SK-N-SH treated with all-trans-retinoic acid at 6 μM for 48 hours (cell line): Measurements from ENCODE around the gene SLC6A6.

Source experiments
- ATAC-seq: fragments of 200-7000 bp; cut with Tn5 transposase; 3 replicates; pipeline ENCODE4 v1.9.1; 2020; ENCODE audit warnings: mild to moderate bottlenecking, moderate library complexity
- BACH2 ChIP-seq: fragments of 250-450 bp; sonication (Bioruptor Pico); IDR thresholded peaks from 2 replicates; pipeline ENCODE4 v1.9.0; 2021; ENCODE audit warnings: mild to moderate bottlenecking, borderline replicate concordance
- CSDC2 ChIP-seq: fragments of 250-450 bp; sonication (Bioruptor Pico); IDR thresholded peaks from 2 replicates; pipeline ENCODE4 v1.5.0; 2020; ENCODE audit warnings: mild to moderate bottlenecking, moderate library complexity
- ESRRG ChIP-seq: fragments of 250-450 bp; sonication (Bioruptor Pico); IDR thresholded peaks from 2 replicates; pipeline ENCODE4 v1.6.1; 2021; ENCODE audit warnings: mild to moderate bottlenecking
- ISL1 ChIP-seq: fragments of 250-450 bp; sonication (Bioruptor Pico); IDR thresholded peaks from 2 replicates; pipeline ENCODE4 v2.1.2; 2022; ENCODE audit warnings: mild to moderate bottlenecking, moderate library complexity
- OSR1 ChIP-seq: fragments of 250-450 bp; sonication (Bioruptor Pico); IDR thresholded peaks from 2 replicates; pipeline ENCODE4 v1.8.0; 2022; ENCODE audit warnings: moderate library complexity, mild to moderate bottlenecking, inconsistent platforms
- PATZ1 ChIP-seq: fragments of 250-450 bp; sonication (Bioruptor Pico); IDR thresholded peaks from 2 replicates; pipeline ENCODE4 v1.8.0; 2020; ENCODE audit warnings: mild to moderate bottlenecking, moderate library complexity, borderline replicate concordance
- PPARA ChIP-seq: fragments of 250-450 bp; sonication (Bioruptor Pico); IDR thresholded peaks from 2 replicates; pipeline ENCODE4 v1.5.0; 2020; ENCODE audit warnings: mild to moderate bottlenecking, borderline replicate concordance
- RARB ChIP-seq: fragments of 250-450 bp; sonication (Bioruptor Pico); IDR thresholded peaks from 2 replicates; pipeline ENCODE4 v1.8.0; 2021; ENCODE audit warnings: mild to moderate bottlenecking, moderate library complexity
- SNAI2 ChIP-seq: fragments of 250-450 bp; sonication (Bioruptor Pico); IDR thresholded peaks from 2 replicates; pipeline ENCODE4 v1.5.0; 2020; ENCODE audit warnings: mild to moderate bottlenecking, moderate library complexity
- TCF4 ChIP-seq: fragments of 250-450 bp; sonication (Bioruptor Pico); IDR thresholded peaks from 2 replicates; pipeline ENCODE4 v1.8.0; 2021; ENCODE audit warnings: mild to moderate bottlenecking, moderate library complexity, borderline replicate concordance
- TOX ChIP-seq: fragments of 250-450 bp; sonication (Bioruptor Pico); IDR thresholded peaks from 2 replicates; pipeline ENCODE4 v1.8.0; 2021; ENCODE audit warnings: mild to moderate bottlenecking, moderate library complexity, borderline replicate concordance
- ZC3H10 ChIP-seq: fragments of 250-450 bp; sonication (Bioruptor Pico); IDR thresholded peaks from 2 replicates; pipeline ENCODE4 v1.5.1; 2021; ENCODE audit warnings: mild to moderate bottlenecking, moderate library complexity
- ZFP30 ChIP-seq: fragments of 450-650 bp; formaldehyde crosslinking; IDR thresholded peaks from 2 replicates; pipeline ENCODE4 v1.5.0; 2022; ENCODE audit warnings: mild to moderate bottlenecking, moderate library complexity
- ZNF565 ChIP-seq: fragments of 450-650 bp; formaldehyde crosslinking; conservative IDR thresholded peaks from 2 replicates; pipeline ENCODE4 v1.5.0; 2020; ENCODE audit warnings: low read depth, mild to moderate bottlenecking, moderate library complexity
- ZNF70 ChIP-seq: fragments of 450-650 bp; formaldehyde crosslinking; IDR thresholded peaks from 2 replicates; pipeline ENCODE4 v1.5.0; 2020; ENCODE audit warnings: mild to moderate bottlenecking, moderate library complexity
- ZNF8 ChIP-seq: fragments of 450-650 bp; formaldehyde crosslinking; IDR thresholded peaks from 2 replicates; pipeline ENCODE4 v1.5.0; 2020; ENCODE audit warnings: mild to moderate bottlenecking, moderate library complexity
- TF ChIP-seq, protein P1 (sequence below): fragments of 250-450 bp; sonication (Bioruptor Pico); IDR thresholded peaks from 2 replicates; pipeline ENCODE4 v1.5.0; 2020; ENCODE audit warnings: mild to moderate bottlenecking, moderate library complexity
- TF ChIP-seq, protein P2 (sequence below): fragments of 250-450 bp; sonication (Bioruptor Pico); IDR thresholded peaks from 2 replicates; pipeline ENCODE4 v1.8.0; 2021; ENCODE audit warnings: low read depth, mild to moderate bottlenecking, moderate library complexity, borderline replicate concordance
- TF ChIP-seq, protein P3 (sequence below): fragments of 250-450 bp; sonication (Bioruptor Pico); IDR thresholded peaks from 2 replicates; pipeline ENCODE4 v1.5.1; 2020; ENCODE audit warnings: low read depth, mild to moderate bottlenecking, moderate library complexity

SLC6A6 gene

DNA sequence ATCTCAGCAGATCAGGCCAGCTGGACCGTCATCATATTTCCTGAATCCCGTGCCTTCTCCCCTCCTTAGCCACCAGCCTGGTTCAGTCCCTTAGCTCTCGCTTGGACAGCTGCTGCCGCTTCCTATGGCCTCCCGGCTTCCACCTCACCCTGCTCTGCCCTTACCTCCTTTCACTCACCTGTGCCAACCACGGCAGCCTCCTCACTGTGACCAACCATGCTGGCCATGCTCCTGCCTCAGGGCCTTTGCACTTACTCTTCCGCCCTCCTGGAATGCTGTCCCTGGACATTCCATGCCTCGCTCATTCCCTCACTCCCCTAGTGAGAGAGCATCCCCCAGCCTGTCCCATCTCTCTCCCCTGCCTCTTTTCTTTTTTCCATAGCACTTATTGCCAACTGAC is 118.6 kb downstream of the SLC6A6 start:
- no peak for ATAC-seq
- TF ChIP-seq TOX (CRISPR knock-in tag) (no peak), ISL1 (CRISPR knock-in tag) (no peak), OSR1 (CRISPR knock-in tag) (no peak), TCF4 (no peak), ESRRG (no peak), BACH2 (CRISPR knock-in tag) (no peak), CSDC2 (no peak), ZNF565 (no peak)
- TF ChIP-seq, protein P1, sequence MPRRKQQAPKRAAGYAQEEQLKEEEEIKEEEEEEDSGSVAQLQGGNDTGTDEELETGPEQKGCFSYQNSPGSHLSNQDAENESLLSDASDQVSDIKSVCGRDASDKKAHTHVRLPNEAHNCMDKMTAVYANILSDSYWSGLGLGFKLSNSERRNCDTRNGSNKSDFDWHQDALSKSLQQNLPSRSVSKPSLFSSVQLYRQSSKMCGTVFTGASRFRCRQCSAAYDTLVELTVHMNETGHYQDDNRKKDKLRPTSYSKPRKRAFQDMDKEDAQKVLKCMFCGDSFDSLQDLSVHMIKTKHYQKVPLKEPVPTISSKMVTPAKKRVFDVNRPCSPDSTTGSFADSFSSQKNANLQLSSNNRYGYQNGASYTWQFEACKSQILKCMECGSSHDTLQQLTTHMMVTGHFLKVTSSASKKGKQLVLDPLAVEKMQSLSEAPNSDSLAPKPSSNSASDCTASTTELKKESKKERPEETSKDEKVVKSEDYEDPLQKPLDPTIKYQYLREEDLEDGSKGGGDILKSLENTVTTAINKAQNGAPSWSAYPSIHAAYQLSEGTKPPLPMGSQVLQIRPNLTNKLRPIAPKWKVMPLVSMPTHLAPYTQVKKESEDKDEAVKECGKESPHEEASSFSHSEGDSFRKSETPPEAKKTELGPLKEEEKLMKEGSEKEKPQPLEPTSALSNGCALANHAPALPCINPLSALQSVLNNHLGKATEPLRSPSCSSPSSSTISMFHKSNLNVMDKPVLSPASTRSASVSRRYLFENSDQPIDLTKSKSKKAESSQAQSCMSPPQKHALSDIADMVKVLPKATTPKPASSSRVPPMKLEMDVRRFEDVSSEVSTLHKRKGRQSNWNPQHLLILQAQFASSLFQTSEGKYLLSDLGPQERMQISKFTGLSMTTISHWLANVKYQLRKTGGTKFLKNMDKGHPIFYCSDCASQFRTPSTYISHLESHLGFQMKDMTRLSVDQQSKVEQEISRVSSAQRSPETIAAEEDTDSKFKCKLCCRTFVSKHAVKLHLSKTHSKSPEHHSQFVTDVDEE (CRISPR knock-in tag), result no peak
- TF ChIP-seq, protein P2, sequence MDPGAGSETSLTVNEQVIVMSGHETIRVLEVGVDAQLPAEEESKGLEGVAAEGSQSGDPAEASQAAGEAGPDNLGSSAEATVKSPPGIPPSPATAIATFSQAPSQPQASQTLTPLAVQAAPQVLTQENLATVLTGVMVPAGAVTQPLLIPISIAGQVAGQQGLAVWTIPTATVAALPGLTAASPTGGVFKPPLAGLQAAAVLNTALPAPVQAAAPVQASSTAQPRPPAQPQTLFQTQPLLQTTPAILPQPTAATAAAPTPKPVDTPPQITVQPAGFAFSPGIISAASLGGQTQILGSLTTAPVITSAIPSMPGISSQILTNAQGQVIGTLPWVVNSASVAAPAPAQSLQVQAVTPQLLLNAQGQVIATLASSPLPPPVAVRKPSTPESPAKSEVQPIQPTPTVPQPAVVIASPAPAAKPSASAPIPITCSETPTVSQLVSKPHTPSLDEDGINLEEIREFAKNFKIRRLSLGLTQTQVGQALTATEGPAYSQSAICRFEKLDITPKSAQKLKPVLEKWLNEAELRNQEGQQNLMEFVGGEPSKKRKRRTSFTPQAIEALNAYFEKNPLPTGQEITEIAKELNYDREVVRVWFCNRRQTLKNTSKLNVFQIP, result no peak

GRCh38 chr3:14521611-14522010 is 119.2 kb downstream of the SLC6A6 start:
- ATAC-seq, result no peak
- TF ChIP-seq, protein P1 (CRISPR knock-in tag), result no peak
- TF ChIP-seq RARB (CRISPR knock-in tag) (no peak), ZNF565 (no peak), PATZ1 (CRISPR knock-in tag) (no peak), ZFP30 (CRISPR knock-in tag) (no peak), BACH2 (CRISPR knock-in tag) (no peak), ZNF70 (CRISPR knock-in tag) (no peak)
- TF ChIP-seq, protein P3, sequence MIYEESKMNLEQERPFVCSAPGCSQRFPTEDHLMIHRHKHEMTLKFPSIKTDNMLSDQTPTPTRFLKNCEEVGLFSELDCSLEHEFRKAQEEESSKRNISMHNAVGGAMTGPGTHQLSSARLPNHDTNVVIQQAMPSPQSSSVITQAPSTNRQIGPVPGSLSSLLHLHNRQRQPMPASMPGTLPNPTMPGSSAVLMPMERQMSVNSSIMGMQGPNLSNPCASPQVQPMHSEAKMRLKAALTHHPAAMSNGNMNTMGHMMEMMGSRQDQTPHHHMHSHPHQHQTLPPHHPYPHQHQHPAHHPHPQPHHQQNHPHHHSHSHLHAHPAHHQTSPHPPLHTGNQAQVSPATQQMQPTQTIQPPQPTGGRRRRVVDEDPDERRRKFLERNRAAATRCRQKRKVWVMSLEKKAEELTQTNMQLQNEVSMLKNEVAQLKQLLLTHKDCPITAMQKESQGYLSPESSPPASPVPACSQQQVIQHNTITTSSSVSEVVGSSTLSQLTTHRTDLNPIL (CRISPR knock-in tag), result no peak

DNA sequence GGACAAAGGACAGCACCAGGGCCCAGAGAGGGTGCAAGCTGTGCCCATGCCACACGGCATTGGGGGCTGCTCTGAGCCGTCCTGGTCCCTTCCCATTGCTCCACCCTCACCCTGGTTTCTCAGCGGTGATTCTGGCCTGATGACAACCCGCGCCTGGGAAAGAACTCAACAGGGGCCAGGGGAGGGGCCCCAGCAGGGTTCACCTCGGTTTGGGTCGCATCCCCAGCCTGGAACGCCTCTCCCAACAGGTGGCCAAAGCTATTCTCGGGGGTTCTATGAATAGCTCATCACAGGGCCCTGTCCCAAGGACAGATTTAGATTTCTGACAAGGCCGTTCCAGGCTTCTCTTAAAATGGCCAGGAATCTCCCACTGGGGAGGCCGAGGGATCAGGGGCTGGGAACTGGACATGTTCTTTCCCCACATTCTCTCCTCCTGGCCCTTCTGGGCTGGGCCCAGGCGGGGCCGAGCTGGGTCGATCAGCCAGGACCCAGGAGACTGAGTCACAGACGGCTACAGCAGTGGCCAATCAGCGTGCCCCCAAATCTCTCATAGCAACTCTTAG is 119.8 kb downstream of the SLC6A6 start:
- no peak for TF ChIP-seq BACH2 (CRISPR knock-in tag)
- no peak for TF ChIP-seq ZC3H10
- no peak for TF ChIP-seq OSR1 (CRISPR knock-in tag)
- no peak for TF ChIP-seq ZNF70 (CRISPR knock-in tag)
- TF ChIP-seq TOX (CRISPR knock-in tag), result no peak
- no peak for TF ChIP-seq ZNF8 (CRISPR knock-in tag)
- TF ChIP-seq SNAI2, result no peak
- no peak for TF ChIP-seq TCF4
- no peak for TF ChIP-seq PPARA (CRISPR knock-in tag)
- ATAC-seq, result no peak
